GM21423 (cell line): ENCODE data around the gene WWOX.
A peak's percentile ranks its signal among the peaks of the same experiment; 100 is the strongest.

ENCODE experiments used
- ATAC-seq: cut with Tn5 transposase; IDR thresholded peaks from one replicate; pipeline ENCODE4 v1.9.1; 2021; ENCODE audit warnings: mild to moderate bottlenecking, moderate library complexity; ENCODE audit not compliant: unreplicated experiment

WWOX gene

GRCh38 chr16:78292086-78292843, 192.8 kb downstream of the WWOX start:
- no peak for ATAC-seq

GRCh38 chr16:78292844-78293380, 193.5 kb downstream of the WWOX start:
- ATAC-seq, result no peak

GRCh38 chr16:78294538-78295225, 195.2 kb downstream of the WWOX start:
- ATAC-seq, result no peak

GRCh38 chr16:78297066-78297666, 197.7 kb downstream of the WWOX start:
- no peak for ATAC-seq

- no peak for ATAC-seq
These were observed 199.5 kb downstream of the WWOX start for GRCh38 chr16:78298986-78299385.

GRCh38 chr16:78300469-78300868, 201.0 kb downstream of the WWOX start:
- no peak for ATAC-seq

- ATAC-seq, result no peak
These were observed 204.5 kb downstream of the WWOX start for GRCh38 chr16:78303946-78304345.

GRCh38 chr16:78306361-78306760, 206.9 kb downstream of the WWOX start:
- no peak for ATAC-seq

GRCh38 chr16:78307824-78308528, 208.5 kb downstream of the WWOX start:
- no peak for ATAC-seq

- no peak for ATAC-seq
These were observed 210.3 kb downstream of the WWOX start for GRCh38 chr16:78309763-78310162.

- ATAC-seq, result no peak
These were observed 210.7 kb downstream of the WWOX start for GRCh38 chr16:78310196-78310595.

GRCh38 chr16:78310990-78311561, 211.6 kb downstream of the WWOX start:
- peak; percentile 50 for ATAC-seq

GRCh38 chr16:78311831-78312230, 212.4 kb downstream of the WWOX start:
- ATAC-seq, result no peak

- ATAC-seq, result no peak
These were observed 218.2 kb downstream of the WWOX start for GRCh38 chr16:78317564-78318240.

GRCh38 chr16:78321620-78322360, 222.3 kb downstream of the WWOX start:
- ATAC-seq, result no peak

GRCh38 chr16:78323315-78323714, 223.9 kb downstream of the WWOX start:
- ATAC-seq, result no peak

- no peak for ATAC-seq
These were observed 225.3 kb downstream of the WWOX start for GRCh38 chr16:78324649-78325285.

- no peak for ATAC-seq
These were observed 226.3 kb downstream of the WWOX start for GRCh38 chr16:78325468-78326352.
